Suprapubic skin (tissue), 4 donors: ENCODE data around the gene TUNAR. TPM values are rescaled to one million over a fixed set of nuclear protein-coding genes. Genes with fewer than 3 reads are reported as not detected.

Experiments
- DNase-seq, 2 donors: peaks; one replicate each; pipeline ENCODE4 v3.0.0-alpha.2; 2019; ENCODE audit warnings: low spot score in 2 of 2
- H3K27ac ChIP-seq: fragments of 200-600 bp; sonication (generic); one replicate; pipeline ENCODE4 v1.5.1; 2019
- H3K27me3 ChIP-seq: fragments of 200-600 bp; sonication (generic); one replicate; pipeline ENCODE4 v1.5.1; 2019
- H3K36me3 ChIP-seq: fragments of 200-600 bp; sonication (generic); one replicate; pipeline ENCODE4 v1.5.1; 2019
- H3K4me1 ChIP-seq: fragments of 200-600 bp; sonication (generic); one replicate; pipeline ENCODE4 v1.5.1; 2019
- H3K4me3 ChIP-seq: fragments of 200-600 bp; sonication (generic); one replicate; pipeline ENCODE4 v1.5.1; 2019; ENCODE audit warnings: mild to moderate bottlenecking
- H3K9me3 ChIP-seq: fragments of 200-600 bp; sonication (generic); one replicate; pipeline ENCODE4 v1.5.1; 2019
- EP300 ChIP-seq: sonication (generic); formaldehyde crosslinking; IDR thresholded peaks from one replicate; pipeline ENCODE4 v1.6.1; 2017; ENCODE audit warnings: antibody characterized with exemption
- POLR2A ChIP-seq, 2 donors: fragments of 450-650 bp; IDR thresholded peaks; one replicate each; pipeline ENCODE4 v1.6.1; 2017; ENCODE audit warnings: antibody characterized with exemption in 2 of 2, mild to moderate bottlenecking in 2 of 2, moderate library complexity in 2 of 2
- POLR2AphosphoS5 ChIP-seq, 3 donors: sonication (generic); formaldehyde crosslinking; IDR thresholded peaks; one replicate each; pipeline ENCODE4 v1.6.1; 2017; ENCODE audit warnings: antibody characterized with exemption in 3 of 3
- WGBS: methylation state at CpG from one replicate; pipeline ENCODE4 v1.1.5; 2018; 5-methylcytosine and 5-hydroxymethylcytosine counted together
- total RNA-seq, 4 donors: library from RNA; depleted of rRNA; stranded (reverse); fragments of >200 nt; gene quantifications; one replicate each; pipeline ENCODE4 v1.1.0, GENCODE V29; 2016
- TF ChIP-seq, protein P1 (sequence below), 2 donors: fragments of 200-600 bp in 1 of 2; fragments of 450-650 bp in 1 of 2; sonication (generic) in 1 of 2; IDR thresholded peaks; one replicate each; pipeline ENCODE4 v1.5.1; 2016 to 2019; ENCODE audit warnings: antibody characterized with exemption in 2 of 2, mild to moderate bottlenecking in 1 of 2, moderate library complexity in 1 of 2

TUNAR gene
- total RNA-seq, 4 donors from 2014 or later, result not detected

DNA sequence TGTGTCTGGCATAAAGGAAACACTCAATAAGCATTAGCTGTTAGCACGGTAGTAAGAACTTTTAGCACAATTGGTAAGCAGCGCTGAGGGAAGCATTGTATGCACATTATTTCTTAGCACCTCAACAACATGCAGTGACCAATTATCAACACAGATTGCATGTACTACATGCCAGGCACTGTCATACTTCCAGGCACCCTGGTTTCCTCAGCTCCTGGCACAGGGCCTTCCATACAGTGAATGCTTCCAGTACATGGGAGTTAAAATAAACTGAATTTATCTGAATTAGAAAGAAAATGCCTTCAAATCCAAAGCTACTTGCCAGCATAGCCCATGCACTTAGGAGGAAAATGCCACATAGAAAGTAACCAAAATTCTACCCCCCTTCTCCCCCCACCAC, 59.4 kb downstream of the TUNAR start:
- no peak for DNase-seq
- Histone ChIP-seq H3K36me3 (no peaks in the 10 kb centered on the region), H3K27me3 (peaks cover 9% of the 10 kb centered on the region), H3K4me1 (no peaks in the 10 kb centered on the region), H3K27ac (no peak overlapping the region), H3K9me3 (no peaks in the 10 kb centered on the region), H3K4me3 (no peak overlapping the region)
- TF ChIP-seq POLR2A (IDR thresholded peaks at IDR 0.05) (no peak), POLR2AphosphoS5 (IDR thresholded peaks at IDR 0.05) (no peak), EP300 (no peak)
- TF ChIP-seq, protein P1, sequence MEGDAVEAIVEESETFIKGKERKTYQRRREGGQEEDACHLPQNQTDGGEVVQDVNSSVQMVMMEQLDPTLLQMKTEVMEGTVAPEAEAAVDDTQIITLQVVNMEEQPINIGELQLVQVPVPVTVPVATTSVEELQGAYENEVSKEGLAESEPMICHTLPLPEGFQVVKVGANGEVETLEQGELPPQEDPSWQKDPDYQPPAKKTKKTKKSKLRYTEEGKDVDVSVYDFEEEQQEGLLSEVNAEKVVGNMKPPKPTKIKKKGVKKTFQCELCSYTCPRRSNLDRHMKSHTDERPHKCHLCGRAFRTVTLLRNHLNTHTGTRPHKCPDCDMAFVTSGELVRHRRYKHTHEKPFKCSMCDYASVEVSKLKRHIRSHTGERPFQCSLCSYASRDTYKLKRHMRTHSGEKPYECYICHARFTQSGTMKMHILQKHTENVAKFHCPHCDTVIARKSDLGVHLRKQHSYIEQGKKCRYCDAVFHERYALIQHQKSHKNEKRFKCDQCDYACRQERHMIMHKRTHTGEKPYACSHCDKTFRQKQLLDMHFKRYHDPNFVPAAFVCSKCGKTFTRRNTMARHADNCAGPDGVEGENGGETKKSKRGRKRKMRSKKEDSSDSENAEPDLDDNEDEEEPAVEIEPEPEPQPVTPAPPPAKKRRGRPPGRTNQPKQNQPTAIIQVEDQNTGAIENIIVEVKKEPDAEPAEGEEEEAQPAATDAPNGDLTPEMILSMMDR (IDR thresholded peaks at IDR 0.05), result no peak
- 88% methylated on average over 2 of the region's 2 CpGs for WGBS

DNA sequence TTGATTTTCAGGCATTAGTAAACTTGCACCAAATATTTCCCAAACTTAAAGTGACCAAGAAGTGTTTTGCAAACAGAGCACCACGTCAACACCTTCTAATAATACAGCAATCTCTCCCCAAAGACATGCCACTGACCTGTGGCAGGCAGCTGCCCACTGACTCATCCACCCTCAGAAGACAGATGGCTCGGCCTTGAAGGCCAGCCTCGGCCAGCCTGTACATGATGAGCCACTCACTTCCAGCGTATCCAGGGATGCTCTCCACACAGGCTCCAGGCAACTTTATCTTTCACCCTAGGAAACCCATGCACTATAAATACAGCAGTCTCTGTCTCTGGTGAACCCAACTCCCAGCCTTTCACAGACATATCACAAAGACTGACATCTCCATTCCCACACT, 62.7 kb downstream of the TUNAR start:
- no peak for DNase-seq
- Histone ChIP-seq H3K27ac (no peak overlapping the region), H3K27me3 (peaks cover 8% of the 10 kb centered on the region), H3K9me3 (no peaks in the 10 kb centered on the region), H3K4me3 (no peak overlapping the region), H3K4me1 (no peaks in the 10 kb centered on the region), H3K36me3 (no peaks in the 10 kb centered on the region)
- 60% methylated on average over 4 of the region's 4 CpGs for WGBS
- TF ChIP-seq, protein P1 (IDR thresholded peaks at IDR 0.05), result no peak
- no peak for TF ChIP-seq EP300
- no peak for TF ChIP-seq POLR2A (IDR thresholded peaks at IDR 0.05)
- no peak for TF ChIP-seq POLR2AphosphoS5 (IDR thresholded peaks at IDR 0.05)

DNA sequence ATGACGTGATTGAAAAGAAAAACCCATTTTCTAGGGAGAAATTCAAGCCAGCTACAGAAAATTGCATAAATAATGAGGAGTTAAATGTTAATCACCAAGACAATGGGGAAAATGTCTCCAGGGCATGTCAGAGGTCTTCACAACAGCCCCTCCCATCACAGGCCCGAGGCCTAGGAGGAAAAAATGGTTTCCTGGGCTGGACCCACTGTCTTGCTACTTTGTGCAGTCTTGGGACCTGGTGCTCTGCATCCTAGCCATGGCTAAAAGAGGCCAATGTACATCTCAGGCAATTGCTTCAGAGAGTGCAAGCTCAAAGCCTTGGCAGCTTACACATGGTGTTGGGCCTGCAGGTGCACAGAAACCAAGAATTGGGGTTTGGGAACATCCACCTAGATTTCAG, 65.3 kb downstream of the TUNAR start:
- TF ChIP-seq, protein P1 (IDR thresholded peaks at IDR 0.05), result no peak
- no peaks in the 10 kb centered on the region for H3K36me3 ChIP-seq
- H3K4me1 ChIP-seq, result no peaks in the 10 kb centered on the region
- peaks cover 11% of the 10 kb centered on the region for H3K27me3 ChIP-seq
- H3K4me3 ChIP-seq, result no peak overlapping the region
- WGBS, result 28% methylated on average over 2 of the region's 2 CpGs
- DNase-seq, result no peak
- H3K9me3 ChIP-seq, result no peaks in the 10 kb centered on the region
- H3K27ac ChIP-seq, result no peak overlapping the region

DNA sequence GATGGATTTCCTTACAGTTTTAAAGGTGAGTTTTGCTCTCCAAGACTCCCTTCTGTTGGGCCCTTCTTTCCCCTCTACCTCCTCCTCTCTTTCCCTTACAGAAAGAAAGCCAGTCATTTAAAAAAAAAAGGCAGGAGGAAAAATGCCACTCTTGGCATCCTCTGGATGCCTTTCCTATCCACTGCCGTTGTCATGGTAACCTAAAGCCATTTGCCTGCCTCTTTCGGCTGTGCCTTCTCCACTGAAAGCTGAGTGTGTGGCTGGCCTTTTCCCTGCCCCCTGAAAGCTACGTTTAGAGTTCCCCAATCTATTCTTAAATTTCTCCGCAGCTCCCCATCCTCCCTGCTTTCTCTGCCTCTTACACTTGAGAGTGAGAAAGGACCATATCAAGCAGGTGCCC, 67.1 kb downstream of the TUNAR start:
- H3K27me3 ChIP-seq, result peaks cover 11% of the 10 kb centered on the region
- DNase-seq, result no peak
- whole genome bisulfite sequencing, result 28% methylated on average over 4 of the region's 4 CpGs
- no peak overlapping the region for H3K27ac ChIP-seq
- TF ChIP-seq EP300, result no peak
- TF ChIP-seq POLR2AphosphoS5 (IDR thresholded peaks at IDR 0.05), result no peak
- TF ChIP-seq, protein P1 (IDR thresholded peaks at IDR 0.05), result no peak
- TF ChIP-seq POLR2A (IDR thresholded peaks at IDR 0.05), result no peak
- no peaks in the 10 kb centered on the region for H3K9me3 ChIP-seq
- no peaks in the 10 kb centered on the region for H3K36me3 ChIP-seq
- no peaks in the 10 kb centered on the region for H3K4me1 ChIP-seq
- H3K4me3 ChIP-seq, result no peak overlapping the region

DNA sequence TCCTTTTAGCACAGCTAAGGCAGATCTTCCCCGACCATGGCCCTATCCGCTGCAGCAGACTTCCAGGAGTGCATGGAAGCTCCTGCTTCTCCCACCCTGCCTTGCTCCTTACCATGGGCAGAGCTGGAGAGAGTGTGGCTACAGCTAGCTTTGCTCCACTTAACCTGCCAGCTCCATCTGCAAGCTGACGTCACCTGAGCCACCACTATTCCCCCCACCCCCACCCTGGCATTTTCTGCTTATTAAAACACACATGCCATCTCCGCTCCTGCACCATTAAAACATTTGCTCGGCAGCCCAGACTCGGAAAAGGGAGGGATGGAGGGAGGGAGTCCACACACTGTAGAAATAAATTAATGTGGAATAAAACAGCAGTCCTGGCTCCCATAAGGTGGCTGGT, 67.8 kb downstream of the TUNAR start:
- 67% methylated on average over 5 of the region's 6 CpGs for WGBS

DNA sequence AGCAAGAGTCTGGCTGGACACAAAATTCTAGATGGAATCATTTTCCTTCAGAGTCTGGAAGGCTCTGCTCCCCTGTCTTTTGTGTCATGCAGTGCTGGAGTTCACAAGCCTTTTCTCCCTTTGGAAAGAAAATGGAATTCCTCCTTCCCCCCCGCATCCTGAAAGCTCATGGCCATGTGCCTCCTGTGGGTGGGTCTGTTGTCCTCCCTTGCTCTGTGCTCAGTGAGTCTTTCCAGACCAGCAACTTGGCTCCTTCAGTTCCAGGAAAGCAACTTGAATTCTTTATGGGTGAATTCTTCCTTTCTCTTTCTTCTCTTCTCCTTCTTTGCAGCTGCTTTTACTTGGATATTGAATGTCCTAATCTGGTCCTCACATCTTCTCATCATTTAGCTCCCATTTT, 70.2 kb downstream of the TUNAR start:
- 47% methylated on average over 1 of the region's 1 CpG for WGBS
- DNase-seq, result no peak
- TF ChIP-seq, protein P1 (IDR thresholded peaks at IDR 0.05), result no peak
- TF ChIP-seq POLR2A (IDR thresholded peaks at IDR 0.05) (no peak), EP300 (no peak)
- Histone ChIP-seq H3K36me3 (no peaks in the 10 kb centered on the region), H3K27me3 (peaks cover 11% of the 10 kb centered on the region), H3K4me1 (no peaks in the 10 kb centered on the region), H3K27ac (no peak overlapping the region), H3K4me3 (no peak overlapping the region), H3K9me3 (no peaks in the 10 kb centered on the region)

More for the DNA sequence above, 67.8 kb downstream of the TUNAR start:
- Histone ChIP-seq H3K27ac (no peak overlapping the region), H3K36me3 (no peaks in the 10 kb centered on the region), H3K4me3 (no peak overlapping the region), H3K4me1 (no peaks in the 10 kb centered on the region), H3K27me3 (peaks cover 11% of the 10 kb centered on the region), H3K9me3 (no peaks in the 10 kb centered on the region)
- no peak for TF ChIP-seq EP300
- TF ChIP-seq POLR2AphosphoS5 (IDR thresholded peaks at IDR 0.05), result no peak
- DNase-seq, result no peak
